SIG-M5 treated with dmso at 0.1 percent for 504 hours (cell line): ENCODE results near the gene CUX1.
"Not testable (repeated sequence)": the region's sequence is repeated elsewhere in the genome, so short reads cannot be mapped to it uniquely, and the experiment has no call there.

Experiments used
- DNase-seq: peaks from one replicate; lab custom pipeline; 2025; ENCODE audit not compliant: unreplicated experiment; lab: John Stamatoyannopoulos, UW

Gene CUX1

GRCh38 chr7:101869026-101869900 lies 51.8 kb downstream of the CUX1 start:
- no peak for DNase-seq

DNA sequence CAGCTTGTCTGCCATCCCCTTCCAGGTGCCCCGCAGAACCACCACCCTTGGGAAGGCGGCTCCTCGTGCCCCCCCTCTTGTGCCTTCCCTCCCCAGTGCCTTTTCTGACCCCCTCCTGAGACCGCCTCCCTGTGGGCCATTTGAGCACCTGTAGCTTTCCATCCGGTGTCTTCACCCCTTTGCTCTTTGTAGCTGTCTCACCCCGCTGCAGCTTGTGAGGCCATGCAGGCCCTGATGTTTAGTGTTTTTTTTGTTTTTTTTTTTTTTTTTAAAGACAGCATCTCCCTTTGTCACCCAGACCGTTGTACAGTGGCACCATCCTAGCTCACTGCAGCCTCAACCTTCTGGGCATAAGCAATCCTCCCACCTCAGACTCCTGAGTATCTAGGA lies 52.5 kb downstream of the CUX1 start:
- DNase-seq, result no peak

DNA sequence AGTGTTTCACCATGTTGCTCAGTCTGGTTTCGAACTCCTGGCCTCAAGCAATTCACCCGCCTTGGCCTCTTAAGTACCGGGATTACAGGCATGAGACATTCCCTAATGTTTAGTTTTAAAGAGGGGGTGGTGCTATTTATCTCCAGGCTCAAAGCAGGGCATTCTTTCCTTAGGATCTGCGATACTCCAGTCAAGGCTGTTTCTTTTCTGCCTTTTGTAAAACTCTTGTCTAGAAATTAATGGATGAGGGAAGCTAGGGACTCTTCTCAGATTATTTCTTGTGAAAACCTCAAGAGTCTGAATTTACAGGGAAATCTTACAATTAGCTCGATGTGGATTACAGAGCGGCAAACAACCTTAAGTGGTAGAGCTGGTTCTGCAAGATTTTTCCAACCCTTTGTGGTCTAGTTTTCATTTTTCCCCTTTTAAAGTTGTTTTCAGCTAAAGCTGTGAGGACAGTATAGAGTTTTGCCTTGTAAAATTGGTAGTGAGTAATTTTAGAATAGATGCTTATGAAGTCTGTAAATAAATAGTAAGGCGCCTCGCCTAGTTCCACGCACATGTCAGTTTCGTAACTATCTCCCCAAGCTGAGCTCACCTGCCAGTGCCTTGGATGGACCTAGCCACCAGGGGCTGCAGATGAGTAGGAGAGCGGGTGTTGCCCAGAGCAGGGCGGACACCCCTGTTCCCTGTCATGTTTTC lies 53.1 kb downstream of the CUX1 start:
- DNase-seq, result peak; percentile 44

- DNase-seq, result no peak
These were observed 53.9 kb downstream of the CUX1 start for GRCh38 chr7:101871351-101871750.

DNA sequence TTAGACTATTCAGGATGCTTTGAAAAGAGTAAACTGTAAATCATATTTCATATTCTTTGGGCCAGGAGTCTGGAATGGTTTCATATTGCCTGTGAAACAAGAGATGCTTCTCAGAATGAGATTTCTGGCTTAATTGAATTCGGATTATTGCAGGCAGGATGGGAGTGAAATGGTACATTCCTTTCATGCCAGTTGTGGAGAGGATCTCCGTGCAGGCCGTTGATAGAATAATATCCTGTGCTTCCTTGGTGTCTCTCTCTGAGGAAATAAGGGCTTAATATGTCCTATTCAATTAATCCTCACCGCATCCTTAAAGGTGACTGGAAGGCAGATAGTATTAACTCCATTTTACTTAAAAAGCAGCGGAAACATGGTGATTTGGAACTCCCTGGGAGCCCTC lies 56.6 kb downstream of the CUX1 start:
- no peak for DNase-seq

GRCh38 chr7:101875283-101875846 lies 57.9 kb downstream of the CUX1 start:
- DNase-seq, result no peak

GRCh38 chr7:101877882-101878591 lies 60.6 kb downstream of the CUX1 start:
- DNase-seq, result no peak

DNA sequence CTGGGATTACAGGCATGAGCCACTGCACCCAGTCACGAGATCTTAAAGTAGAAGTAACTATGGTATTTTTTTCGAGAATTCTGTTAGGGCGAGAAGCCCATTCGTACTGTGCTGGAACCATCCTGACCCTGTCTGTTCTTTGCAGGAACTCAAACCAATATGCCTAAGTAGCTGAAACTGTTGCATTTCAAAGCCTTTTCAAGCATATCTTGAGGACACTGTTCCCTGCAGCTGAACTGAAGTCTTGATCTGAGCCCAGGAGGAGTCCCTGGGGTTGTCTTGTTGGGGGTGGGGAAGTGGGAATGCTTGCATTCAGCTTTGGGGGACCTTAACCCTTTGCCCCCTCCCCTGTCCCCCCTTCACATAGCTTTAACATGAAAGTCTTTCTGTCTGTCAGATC lies 61.5 kb downstream of the CUX1 start:
- no peak for DNase-seq

- no peak for DNase-seq
These were observed 62.1 kb downstream of the CUX1 start for GRCh38 chr7:101879565-101879964.

DNA sequence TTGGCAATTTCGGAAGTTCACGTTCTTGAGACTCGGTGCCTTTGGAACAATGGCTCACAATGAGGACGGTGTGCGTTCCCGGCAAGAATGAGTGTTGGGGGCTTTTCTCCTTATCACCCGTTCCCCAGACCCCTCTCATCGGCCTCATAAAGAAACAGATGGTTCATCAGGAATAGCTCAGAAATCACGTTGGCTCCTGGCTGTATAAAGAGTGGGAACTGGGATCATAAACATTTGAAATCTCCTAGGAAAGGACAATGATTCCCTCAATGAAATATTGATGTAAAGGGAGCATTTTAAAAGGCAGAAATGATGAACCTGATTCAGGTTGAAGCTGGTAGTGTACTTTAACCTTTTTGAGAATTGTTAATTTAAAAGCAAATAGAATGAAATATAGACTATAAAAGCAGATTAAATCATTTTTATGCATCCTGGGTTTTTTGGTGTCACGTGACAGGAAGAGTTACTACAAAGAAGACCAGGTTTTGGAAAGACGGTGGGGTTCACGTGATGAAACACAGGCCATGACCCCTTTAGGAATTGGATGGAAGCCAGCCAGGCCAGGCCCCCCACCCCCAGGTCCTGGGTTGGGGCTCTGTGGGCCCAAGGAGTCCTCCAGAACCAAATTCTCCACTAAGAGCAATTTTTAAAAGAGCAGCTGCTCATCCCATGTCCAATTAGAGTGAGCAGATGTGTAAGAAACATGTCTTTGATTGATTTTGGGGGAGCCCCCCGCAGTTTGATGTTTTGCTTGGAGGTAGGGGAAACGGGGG lies 63.0 kb downstream of the CUX1 start:
- no peak for DNase-seq

GRCh38 chr7:101882005-101882421 lies 64.6 kb downstream of the CUX1 start:
- peak; percentile 10 for DNase-seq

DNA sequence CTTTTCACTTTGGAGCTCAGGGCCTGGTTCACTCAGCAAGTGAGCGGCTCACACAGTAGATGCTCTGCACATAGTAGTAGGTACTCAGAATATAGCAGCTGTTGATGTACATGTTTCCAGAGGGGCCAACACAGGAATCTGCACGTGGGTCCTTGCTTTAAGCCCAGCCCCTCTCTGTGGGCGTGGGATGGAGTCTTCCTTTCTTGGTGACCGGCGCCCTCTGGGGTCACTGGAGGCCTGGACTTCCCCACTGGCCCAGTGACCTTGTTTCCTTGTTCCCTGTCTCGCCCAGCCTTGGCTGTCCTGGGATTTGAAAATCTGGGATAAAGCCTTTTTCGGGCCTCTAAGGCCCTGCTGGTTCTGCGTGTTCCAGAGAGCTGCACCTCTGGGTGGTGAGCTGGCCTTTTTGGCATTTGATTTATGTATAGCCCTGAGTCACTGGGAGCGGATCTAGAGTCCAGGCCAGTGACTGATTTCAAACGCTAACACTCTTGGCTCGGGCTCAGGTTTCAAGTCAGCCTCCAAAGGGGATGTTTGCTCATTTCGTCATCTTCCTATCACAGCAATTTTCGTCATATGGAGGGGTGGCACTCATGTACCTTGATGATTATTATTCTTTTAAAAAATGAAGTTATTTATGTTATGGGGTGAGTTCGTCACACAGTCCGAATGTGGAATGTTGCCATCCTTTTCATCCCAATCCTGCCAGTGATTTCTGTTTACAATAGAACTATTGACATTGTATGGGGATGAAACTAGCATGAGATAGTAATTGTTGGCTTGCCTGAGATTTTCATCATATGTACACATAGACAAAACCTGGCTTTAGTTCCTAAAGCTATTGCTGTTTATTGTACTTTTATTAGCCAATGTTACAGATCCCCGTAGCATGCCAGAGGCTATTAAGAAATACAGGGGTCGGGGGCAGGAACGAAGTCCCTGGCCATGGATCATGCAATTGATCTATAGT lies 65.5 kb downstream of the CUX1 start:
- peak; percentile 91 for DNase-seq

DNA sequence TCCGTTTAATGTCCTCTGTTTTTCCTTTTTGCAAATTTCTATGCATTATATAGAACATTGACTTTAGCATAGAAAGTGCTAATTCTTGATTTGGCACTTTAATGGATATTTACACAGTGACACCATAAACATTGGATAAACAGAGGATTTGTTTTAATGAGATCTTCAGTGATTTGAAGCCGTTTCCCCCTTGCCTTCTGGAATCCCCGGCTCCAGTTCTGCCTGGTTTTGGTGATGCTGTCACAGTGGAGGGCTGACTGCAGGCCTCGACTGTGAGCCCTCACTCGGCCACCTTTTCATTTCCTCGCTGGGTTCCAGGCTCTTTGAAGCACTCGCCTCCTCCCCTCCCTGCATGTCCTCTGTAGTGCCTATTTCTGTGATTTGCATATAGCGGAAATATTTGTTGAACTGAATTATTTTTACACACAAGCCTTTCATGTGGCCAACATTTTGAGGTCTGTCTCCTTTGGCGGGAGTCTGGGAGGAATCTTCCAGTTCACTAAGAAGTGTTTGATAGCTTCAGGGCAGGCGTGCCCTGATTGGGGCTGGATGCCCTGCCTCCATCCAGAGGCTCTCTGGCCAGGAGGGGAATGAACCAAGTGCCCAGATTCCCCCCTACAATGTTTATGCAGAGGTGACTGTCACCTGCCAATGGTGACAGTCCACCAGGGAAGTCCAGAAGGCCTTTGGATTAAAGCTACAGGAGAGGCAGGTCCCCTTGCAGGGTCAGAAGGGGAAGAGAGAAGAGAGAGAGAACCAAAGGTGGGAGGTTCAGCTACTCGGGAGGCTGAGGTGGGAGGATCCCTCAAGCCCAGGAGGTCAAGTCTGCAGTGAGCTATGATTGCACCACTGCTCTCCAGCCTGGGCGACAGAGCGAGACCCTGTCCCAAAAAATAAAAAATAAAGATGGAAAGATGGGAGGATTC lies 67.5 kb downstream of the CUX1 start:
- no peak for DNase-seq

- no peak for DNase-seq
These were observed 68.2 kb downstream of the CUX1 start for GRCh38 chr7:101885597-101885955.

GRCh38 chr7:101887352-101887751 lies 69.9 kb downstream of the CUX1 start:
- not testable (repeated sequence) for DNase-seq

DNA sequence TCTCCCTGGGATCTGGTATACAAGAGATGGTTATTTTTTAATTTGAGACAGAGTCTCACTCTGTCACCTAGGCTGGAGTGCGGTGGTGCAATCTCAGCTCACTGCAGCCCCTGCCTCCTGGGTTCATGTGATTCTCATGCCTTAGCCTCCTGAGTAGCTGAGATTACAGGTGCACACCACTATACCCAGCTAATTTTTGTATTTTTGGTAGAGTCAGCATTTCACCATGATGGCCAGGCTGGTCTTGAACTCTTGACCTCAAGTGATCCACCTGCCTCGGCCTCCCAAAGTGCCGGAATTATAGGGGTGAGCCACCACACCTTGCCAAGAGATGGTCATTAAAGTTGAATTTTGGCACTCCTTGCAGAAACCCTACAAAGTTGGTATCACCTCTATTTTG lies 71.1 kb downstream of the CUX1 start:
- not testable (repeated sequence) for DNase-seq

- DNase-seq, result no peak
These were observed 73.5 kb downstream of the CUX1 start for GRCh38 chr7:101890749-101891523.
